ENCODE results near the gene ZNF384. TPM values are rescaled to one million over a fixed set of nuclear protein-coding genes. Genes with fewer than 3 reads are reported as not detected.

ZNF384 gene
- polyA plus RNA-seq, 1 donor, result 98.0 TPM

- DNase-seq, result no peak
Measured at GRCh38 chr12:6699989-6700645, 10.9 kb upstream of the ZNF384 start.

DNA sequence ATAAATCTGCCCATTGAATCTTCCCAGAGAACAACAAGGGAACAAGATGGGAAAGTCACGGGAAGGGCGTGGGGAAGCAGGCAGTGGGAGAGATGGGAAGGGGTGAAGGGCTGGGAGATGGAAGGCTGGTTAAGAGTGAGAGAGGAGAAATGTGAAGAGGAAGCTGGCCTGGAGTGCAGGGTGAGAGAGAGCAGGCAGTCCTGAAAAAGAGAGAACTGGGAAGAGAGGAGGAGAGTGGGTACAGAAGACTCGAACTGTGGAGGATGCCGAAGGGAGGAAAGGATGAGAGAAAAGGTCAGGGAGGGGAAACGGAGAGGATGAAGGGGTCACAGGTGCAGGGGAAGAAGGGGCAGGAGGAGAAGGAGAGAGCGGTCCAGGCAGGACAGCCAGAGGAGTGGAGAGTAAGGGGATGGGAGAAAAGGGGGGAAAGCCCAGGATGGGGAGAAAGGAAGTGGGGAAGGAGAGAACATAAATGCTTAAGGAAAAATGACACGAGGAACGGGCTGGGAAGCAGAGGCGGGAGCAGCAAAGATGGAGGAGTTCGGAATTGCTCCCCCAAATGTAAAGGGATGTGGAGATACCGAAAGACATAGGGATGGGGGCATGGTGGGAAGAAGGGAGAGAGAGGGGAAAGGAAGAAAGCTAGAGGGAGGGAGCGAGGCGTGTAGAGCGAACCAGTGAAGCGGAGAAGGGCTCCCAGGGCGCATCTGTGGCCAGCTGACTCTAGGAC, 10.2 kb upstream of the ZNF384 start:
- no peak for DNase-seq

DNA sequence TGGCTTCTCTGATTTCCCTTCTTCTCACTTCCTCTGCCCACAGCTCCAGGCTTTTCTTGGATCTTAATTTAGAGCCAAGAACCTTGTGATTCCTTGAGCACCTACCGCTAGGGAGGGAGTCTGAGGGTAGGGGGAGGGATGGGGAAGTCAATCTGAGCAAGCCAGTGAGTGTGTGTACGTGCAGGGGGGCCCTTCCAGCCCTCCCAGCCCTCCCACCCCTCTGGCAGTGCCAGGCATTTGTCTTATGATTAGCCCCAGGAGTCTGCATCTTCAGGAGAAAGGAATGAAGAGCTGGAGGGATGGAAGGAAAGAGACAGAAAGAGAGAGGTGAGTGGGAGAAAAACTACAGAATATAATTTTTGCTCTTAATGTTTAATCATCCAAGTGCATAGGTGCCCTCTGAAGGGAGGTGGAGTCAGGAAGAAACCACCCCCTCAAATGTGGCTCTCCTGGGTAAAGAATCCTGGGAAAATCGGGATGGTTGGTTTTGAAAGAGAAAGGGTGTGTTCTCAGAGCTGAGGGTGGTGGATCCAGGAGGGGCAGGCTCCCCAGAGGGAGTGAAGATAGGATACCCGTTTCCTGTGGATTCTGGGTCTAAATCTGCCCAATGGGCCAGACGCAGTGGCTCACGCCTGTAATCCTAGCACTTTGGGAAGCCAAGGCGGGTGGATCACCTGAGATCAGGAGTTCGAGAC, 9.3 kb upstream of the ZNF384 start:
- no peak for DNase-seq

DNA sequence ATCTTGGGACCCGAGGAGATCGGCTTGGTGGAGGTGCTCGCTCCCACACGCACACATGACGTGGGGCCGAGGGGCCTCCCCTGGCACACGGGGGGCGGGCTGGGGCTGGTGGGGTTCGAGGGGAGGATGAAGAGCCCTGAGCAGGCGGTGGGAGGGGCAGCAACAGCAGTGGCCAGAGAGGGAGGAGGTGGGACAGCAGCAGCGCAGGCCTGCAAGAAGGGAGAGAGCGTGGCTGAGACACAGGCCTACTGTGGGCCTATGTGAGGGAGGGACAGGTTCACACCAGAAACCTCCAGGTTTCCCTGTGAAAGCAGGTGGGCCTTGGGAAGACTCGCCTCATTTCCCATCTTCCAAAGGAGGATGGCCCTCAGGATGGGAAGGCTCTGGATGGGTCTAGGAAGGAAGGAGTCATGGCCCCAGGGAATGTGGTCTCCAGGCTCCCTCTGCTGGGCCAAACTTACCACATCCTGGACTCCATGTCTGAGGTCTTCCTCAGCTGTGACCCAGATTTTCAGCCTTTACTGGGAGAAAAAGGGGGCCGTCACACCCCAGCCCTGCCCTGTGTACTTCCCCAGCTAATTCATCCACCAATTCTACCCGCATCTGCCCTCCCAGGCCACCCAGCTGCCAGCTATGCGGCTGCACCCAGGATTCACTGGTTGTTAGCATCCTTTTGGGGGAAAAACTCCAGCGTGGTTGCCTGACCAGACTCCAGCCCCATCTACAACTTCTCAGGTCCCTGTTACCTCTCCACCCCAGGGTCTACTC, 8.6 kb upstream of the ZNF384 start:
- DNase-seq, result peak; percentile 46

DNA sequence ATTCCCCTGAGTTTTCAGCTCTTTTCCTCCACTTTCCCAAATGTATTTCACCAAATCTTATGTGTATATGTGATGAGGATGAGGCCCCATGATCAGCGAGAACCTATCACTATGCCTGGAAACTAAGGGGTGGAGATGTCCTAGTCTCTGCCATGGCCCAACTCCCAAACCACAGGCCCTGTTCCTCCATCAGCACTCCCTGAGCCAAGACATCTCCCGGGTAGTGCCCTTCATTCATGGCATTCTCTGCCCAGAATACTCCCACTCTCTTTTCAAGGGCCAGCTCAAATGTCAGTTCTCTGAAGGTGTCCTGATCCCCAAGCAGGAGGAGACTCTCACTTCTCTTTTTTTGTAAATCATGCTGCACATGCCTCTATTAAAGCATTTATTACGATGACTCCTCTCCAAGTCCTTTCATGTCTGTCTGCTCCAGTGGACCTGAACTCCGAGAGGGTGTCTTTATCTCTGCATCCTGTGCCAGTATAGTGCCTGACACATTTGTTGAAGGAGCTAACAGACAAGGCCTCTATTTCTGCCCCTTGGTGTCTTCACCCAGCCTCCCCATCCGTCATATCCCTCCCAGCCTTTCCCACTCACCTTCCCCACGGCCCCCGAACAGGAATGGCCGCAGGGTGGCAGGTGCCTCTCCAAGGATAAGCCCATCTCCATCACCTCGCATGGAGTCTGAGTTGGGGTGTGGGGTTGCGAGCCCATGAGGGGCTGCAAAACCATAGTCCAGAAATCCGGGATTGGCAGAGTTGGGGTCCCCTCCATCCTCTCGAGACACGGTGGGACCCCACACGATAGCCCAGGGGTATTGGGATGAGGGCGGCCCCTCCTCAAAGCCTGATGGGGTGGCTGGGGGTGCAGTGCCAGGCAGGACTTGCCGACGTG, 7.8 kb upstream of the ZNF384 start:
- peak; percentile 20 for DNase-seq

DNA sequence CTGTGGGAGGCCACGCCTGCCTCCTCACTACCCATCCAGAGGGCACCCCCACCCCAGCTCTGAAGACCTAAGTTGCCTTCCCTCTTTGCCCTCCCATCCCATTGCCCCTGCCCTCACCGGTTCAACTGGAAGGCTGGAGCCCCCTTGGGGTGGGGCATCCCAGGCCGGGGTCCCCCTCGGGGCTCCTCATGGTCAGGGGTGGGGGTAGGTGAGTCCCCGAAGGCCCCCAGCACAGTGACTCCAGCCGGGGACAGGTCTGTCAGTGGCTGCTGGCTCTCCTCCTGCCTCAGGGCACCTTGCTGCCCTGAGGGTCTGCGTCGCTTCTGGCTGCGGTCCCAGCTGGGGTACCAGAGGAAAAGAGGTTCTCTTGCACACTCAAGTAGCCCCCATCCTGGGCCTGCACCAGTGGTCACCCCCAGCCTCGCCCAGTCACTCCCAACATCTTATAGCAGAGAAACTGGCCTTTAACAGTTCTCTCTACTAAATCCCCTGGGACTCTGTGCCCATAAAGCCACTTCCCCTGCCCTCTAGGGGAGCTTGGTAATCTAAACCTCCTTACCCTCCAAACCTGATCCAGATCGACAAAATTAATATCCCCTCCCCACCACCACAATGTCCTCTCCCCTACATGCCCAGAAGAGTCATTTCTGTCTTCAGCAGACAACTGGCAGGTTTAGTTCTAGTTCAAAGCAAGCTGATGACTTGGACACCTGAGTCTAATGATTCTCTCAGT, 6.3 kb upstream of the ZNF384 start:
- DNase-seq, result no peak

DNA sequence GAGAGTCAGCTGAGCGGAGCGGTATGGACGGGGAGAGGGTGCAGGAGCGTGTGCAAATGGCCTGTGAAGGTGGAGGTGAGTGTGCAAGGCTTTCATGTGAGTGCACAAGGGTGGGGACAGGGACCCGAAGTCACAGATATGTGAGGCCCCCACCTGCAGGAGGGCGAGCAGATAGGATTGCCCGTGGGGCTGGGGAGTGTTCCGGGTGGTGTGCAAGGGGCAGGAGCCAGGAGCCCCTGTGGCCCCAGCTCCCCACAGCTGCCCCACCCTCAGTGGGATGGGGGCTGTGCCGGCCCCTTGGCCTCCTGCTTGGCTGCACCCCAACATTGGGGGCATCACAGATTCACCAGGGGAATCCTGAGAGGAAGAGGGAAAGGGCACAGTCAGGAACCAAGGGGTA, 5.5 kb upstream of the ZNF384 start:
- no peak for DNase-seq

DNA sequence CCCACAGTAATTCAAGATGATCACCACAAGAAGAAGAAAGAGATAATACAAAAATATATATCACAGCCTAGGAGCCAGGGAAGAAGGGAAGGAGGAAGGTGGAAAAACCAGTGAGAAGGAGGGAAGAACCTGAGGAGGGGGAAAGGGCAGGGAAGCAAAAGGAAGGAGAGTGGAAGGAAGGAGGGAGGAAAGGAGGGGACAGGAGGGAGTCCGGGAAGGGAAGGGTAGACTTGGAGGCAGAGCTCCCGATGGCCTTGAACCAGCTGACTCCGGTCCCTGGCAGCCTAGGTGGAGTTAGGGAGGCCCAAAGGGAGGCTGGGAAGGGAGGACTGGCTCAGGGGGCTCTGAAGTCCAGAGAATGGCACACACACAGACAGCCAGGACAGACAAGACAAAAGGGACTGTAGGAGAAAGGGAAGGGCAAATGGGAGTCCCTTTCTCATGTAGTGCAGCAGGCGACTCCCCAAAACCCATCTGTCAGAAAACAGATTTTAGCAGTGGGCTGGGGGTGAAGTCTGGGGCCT, 4.7 kb upstream of the ZNF384 start:
- no peak for DNase-seq

DNA sequence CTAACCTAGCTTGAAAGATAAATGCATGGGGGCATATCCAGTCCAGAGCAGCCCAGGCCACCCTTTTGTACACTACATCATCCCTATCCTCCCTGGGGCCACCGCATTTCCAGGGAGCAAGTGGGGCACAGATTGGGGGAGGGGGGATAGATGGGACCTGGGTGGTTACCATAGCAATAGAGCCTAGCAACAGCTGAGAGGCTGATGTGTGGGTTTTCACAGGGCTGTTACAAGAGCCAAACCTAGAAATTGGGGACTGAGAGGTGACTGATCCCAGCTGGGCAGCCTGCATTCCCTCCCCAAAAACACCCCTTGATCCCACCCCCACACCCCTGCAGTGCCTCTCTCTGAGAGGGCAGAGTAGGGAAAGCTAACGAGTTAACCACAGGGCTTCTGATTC, 3.7 kb upstream of the ZNF384 start:
- DNase-seq, result no peak

- no peak for DNase-seq
Measured at GRCh38 chr12:6691473-6691872, 2.3 kb upstream of the ZNF384 start.

DNA sequence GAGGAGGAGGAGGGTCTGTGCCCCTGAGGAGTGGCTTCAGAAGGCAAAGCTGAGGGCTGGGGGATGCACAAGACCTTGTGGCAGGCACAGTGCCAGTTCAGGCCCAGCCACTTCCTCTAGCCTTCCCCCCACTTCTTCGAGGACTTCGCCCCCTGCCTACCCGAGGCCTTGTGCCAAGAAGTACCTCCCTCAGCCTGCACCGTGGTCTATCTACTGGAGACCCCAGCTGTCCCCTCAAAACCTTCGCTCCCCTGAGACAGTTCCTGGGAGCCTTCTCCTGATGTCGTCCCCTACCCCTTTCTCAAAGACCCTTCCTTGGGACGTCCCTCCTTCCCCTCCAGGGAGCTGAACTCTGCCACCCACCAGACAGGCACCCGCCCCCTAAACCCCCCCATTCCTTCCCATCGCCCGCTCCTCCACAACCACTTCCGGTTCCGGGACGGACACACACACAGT, 604 bp downstream of the ZNF384 start:
- DNase-seq, result peak; percentile 20

DNA sequence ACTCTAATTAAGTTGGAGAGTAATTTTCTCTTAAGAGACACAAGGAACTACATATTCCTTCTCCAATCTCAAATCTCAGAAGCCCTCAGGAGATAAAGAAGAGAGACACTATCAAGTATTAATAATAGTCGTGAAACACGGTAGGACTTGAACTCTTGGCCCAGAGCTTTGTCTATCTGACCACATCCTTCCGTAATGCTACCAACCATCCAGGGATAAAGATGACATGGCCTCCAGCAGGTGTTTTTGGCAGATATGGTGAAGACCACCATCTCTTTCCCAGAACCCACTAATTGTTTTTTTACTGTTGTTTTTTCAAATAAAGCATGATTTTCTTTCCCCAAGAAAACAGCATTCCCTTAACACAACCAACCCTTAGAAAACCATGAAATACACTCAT, 3.4 kb downstream of the ZNF384 start:
- no peak for DNase-seq

DNA sequence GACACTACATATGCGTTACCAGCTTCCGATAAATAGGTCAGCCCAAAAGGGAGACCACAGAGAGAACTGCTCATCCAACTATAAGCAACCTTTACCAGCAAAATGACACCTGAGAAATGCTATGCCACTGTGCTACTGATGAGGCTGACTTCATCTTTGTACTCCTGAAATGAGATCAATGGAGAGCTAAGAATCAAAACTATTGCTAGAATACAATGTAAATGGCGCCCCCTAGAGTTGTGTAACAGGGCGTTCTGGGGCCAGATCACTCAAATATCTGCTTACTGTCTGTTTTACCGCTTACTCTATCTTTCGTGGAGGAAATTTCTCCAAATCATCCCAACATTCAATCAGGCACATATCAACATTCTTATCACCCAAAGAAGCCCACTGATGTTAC, 4.6 kb downstream of the ZNF384 start:
- no peak for DNase-seq

- DNase-seq, result no peak
Measured at GRCh38 chr12:6676962-6677361, 12.2 kb downstream of the ZNF384 start.

DNA sequence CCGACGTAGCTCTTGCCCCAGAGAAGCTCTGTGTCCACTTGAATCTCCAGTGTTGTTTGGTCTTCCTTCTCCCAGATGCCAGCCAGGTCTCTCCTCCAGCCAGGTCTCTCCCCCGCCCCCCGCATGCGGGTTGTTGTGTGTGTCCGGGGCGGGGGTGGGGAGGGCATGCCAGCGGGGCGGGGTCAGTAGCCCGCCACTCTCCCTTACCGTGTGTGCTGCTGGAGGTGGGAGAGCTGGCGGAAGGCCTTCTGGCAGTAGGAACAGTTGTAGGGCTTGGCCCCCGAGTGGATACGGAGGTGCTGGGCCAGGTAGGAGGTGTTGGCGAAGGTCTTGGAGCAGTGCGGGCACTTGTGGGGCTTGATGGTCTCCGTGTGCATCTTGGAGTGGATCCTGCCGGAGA, 17.0 kb downstream of the ZNF384 start:
- no peak for DNase-seq

DNA sequence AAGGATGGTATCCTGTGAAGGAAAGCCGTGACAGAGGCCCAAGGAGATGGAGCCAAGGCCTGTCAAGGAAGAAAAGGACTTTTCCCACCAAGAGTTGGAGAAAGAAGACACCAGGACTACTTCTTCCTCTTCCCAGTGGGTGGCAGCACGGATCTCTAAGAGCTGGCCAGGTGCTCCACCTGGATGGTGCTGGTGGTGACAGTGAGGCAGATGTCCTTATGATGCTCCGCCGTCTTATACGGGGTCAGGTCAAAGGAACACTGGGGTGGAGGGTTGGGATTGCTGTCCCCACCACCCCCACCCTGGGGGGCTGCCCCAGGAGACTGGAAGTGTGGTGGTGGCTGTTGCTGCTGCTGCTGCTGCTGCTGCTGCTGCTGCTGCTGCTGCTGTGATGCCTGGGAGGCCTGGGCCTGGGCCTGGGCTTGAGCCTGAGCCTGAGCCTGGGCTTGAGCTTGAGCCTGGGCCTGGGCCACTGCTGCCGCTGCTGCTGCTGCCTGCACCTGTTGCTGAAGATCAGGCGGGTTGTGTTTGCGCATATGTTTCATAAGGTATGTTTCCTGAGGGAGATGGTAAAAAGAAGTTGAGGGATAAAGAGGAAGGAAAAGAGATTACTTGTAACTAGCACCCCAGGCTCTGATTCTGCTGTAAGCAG, 21.5 kb downstream of the ZNF384 start:
- DNase-seq, result no peak

- DNase-seq, result no peak
Measured at GRCh38 chr12:6666211-6666610, 23.0 kb downstream of the ZNF384 start.

DNA sequence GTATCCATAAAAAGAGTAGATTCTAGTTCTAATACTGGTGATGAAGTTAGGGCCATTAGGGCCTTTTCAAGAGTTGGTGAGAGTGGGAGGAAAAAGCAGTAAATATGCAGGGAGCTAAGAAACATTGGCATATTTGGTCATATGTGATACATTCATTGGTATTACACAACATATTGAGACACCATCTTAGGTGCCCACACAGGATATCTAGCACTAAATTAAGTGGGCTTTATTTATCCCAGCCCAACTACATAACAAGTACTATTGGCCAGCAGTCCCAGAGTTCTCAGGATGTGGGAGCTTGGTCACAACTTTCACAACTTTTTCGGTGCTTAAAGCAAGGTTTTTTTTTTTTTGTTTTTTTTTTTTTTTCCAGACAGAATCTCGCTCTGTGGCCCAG, 24.3 kb downstream of the ZNF384 start:
- no peak for DNase-seq

- DNase-seq, result peak; percentile 100
Measured at GRCh38 chr12:6662906-6663742, 26.1 kb downstream of the ZNF384 start, which contains the start of gene ING4. TSS of gene ING4 (minus strand) at chr12:6663119. CDS start at chr12:6663101, 18 bp downstream.

All from left kidney (tissue), 2 donors.